LNCaP clone FGC (cell line): ENCODE data around the gene ACOT2.
"Not testable (repeated sequence)": the region's sequence is repeated elsewhere in the genome, so short reads cannot be mapped to it uniquely, and the experiment has no call there.

ENCODE experiments used
- DNase-seq: peaks from one replicate; pipeline ENCODE4 v3.0.0-alpha.2; 2011; ENCODE audit warnings: low read depth
- H3K4me3 ChIP-seq: 2 replicates; pipeline ENCODE4 v1.5.1; 2011; ENCODE audit warnings: mild to moderate bottlenecking, low read depth, low read length, control low read depth
- TF ChIP-seq, protein P1 (sequence below): IDR thresholded peaks from 2 replicates; pipeline ENCODE4 v1.5.1; 2012; ENCODE audit warnings: mild to moderate bottlenecking; ENCODE audit not compliant: control insufficient read depth, insufficient read depth; ENCODE audit errors: extremely low read depth

Gene ACOT2, protein sequence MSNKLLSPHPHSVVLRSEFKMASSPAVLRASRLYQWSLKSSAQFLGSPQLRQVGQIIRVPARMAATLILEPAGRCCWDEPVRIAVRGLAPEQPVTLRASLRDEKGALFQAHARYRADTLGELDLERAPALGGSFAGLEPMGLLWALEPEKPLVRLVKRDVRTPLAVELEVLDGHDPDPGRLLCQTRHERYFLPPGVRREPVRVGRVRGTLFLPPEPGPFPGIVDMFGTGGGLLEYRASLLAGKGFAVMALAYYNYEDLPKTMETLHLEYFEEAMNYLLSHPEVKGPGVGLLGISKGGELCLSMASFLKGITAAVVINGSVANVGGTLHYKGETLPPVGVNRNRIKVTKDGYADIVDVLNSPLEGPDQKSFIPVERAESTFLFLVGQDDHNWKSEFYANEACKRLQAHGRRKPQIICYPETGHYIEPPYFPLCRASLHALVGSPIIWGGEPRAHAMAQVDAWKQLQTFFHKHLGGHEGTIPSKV

DNA sequence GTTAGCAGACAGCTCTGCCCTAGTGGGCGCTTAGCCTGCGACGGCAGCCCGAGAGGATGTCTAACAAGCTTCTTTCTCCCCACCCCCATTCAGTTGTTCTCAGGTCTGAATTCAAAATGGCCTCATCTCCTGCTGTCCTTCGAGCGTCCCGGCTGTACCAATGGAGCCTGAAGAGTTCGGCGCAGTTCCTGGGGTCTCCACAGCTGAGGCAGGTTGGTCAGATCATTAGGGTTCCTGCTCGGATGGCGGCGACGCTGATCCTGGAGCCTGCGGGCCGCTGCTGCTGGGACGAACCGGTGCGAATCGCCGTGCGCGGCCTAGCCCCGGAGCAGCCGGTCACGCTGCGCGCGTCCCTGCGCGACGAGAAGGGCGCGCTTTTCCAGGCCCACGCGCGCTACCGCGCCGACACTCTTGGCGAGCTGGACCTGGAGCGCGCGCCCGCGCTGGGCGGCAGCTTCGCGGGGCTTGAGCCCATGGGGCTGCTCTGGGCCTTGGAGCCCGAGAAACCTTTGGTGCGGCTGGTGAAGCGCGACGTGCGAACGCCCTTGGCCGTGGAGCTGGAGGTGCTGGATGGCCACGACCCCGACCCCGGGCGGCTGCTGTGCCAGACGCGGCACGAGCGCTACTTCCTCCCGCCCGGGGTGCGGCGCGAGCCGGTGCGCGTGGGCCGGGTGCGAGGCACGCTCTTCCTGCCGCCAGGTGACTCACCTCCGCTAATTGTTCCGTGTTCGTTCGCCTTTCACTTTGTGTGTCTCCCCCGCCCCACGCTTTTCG, at the start of gene ACOT2:
Gene ACOT2, plus strand, starts transcription at position 29 of the 774 bp plus-strand sequence. Its CDS starts 28 bp downstream, at position 57.
- DNase-seq: peak; percentile 79
- TF ChIP-seq, protein P1, sequence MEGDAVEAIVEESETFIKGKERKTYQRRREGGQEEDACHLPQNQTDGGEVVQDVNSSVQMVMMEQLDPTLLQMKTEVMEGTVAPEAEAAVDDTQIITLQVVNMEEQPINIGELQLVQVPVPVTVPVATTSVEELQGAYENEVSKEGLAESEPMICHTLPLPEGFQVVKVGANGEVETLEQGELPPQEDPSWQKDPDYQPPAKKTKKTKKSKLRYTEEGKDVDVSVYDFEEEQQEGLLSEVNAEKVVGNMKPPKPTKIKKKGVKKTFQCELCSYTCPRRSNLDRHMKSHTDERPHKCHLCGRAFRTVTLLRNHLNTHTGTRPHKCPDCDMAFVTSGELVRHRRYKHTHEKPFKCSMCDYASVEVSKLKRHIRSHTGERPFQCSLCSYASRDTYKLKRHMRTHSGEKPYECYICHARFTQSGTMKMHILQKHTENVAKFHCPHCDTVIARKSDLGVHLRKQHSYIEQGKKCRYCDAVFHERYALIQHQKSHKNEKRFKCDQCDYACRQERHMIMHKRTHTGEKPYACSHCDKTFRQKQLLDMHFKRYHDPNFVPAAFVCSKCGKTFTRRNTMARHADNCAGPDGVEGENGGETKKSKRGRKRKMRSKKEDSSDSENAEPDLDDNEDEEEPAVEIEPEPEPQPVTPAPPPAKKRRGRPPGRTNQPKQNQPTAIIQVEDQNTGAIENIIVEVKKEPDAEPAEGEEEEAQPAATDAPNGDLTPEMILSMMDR: 0 out of 2 replicates have a peak, but pooled peaks have one; percentile 9
- peak within 1 kb of the TSS; percentile 59 for H3K4me3 ChIP-seq

DNA sequence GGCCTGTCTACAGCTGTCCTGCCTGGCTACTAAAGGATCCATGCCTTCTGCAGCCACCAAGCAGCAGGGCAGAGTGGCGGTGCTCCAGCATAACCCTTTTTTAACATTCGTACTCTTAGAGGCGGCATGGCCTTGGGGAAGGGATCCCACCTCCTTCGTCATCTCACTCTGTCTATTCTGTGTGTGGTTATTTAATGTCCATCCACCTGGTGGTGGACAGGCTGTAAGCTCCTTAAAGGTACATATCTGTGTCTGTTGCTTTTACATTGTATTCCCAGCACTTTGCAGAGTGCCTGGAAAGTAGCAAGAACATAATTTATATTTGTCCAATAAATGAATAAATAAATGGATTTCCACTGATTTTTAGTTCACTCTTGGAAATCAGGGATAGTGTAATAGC, 47.8 kb upstream of the ACOT2 start:
- TF ChIP-seq, protein P1: no peak
- no peak overlapping the region for H3K4me3 ChIP-seq
- no peak for DNase-seq

DNA sequence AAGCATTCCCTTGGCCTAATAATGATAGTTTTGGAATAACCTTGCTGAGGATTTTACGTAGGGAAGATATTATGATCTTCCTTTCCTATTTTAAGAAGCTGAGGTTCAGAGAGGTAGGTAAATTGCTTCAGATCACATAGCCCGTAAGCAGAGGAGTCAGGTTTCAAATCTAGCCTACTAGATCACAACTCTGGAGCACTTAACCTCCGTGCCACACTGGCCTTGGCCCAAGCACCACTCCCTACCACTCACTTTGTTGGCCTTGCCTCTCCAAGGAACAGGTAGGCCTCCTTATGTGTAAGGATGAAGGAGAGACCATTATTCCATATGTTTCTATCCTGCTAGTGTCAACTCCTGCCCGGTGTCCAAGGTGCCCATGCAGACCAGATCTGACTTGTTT, 44.5 kb upstream of the ACOT2 start:
- TF ChIP-seq, protein P1: no peak
- no peak for DNase-seq
- no peak overlapping the region for H3K4me3 ChIP-seq

DNA sequence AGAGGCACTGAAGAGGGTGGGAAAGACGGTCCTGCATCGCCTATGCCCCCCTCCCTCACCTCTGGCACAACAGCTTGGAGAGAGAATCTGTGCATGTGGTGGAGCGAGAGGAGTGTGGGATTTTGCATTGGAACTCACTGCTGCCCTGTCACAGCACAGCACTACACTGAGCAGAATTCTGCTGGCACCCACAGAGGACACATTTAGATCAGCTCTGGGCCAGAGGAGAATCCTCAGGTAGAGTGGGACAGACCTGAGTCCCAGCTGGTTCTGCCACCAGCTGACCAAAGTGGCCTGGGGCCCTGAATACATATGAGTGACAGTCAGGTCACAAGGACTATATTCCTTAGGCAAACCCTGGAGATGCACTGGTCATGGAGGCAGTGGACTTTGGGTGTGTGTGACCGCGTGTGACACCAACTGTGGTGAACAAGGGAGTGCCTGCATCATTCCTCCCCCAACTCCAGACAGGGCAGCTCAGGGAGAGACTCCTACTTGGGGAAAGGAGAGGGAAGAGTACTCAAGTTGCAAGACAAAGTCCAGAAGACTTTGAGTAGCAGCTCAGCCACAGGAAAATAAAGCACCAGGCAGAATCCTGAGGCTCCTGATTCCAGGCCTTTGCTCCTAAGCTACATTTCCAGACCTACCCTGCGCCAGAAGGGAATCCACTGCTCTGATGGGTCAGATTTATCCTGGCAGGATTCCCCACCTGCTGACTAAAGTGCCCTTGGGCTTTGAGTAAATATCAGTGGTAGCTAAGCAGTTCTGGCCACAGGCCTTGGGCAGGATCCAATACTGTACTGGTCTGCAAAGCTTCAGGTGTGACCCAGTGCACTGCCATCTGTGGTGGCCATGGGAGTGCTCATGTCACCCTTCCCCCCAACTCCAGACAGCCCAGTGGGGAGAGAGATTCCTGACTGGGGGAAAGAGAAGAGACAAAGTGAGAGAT, 42.7 kb upstream of the ACOT2 start:
- DNase-seq: peak; percentile 84
- H3K4me3 ChIP-seq: no peak overlapping the region
- TF ChIP-seq, protein P1: no peak

DNA sequence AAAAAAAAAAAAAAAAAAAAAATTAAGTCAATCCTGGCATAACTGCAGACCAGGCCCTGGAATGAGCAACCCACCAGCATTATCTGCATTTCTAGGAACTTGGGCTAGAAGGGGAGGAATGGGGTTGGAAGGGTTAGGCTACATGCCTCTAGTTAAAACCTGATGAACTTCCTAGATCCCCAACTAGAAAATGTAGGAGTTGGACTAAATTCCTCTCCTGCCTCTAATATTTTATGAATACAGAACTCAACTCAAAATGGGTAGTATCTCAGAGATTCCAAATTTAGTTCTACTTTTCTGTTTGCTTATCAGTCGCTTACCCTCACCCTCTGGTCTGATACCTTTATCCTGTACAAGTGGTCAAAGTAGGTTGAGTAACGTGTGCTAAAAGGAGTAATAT, 39.7 kb upstream of the ACOT2 start:
- DNase-seq, H3K4me3 ChIP-seq: not testable (repeated sequence)

DNA sequence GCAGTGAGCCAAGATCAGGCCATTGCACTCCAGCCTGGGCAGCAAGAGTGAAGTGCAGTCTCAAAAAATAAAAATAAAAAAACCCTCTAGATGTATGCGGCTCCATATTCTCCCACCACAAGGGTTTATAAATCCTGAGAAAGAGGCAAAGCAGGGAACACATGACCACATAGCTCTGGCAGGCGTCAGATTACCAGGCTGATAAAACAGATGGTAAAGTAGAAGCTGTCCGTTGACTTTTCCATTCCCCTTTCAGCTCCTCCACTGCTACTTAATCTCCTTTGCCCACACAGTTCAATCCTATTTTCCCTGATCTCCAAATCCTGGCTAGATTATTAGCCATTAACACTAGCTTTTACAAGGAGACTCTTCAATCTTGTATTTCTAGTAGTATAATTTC, 37.0 kb upstream of the ACOT2 start:
- DNase-seq, H3K4me3 ChIP-seq: not testable (repeated sequence)

DNA sequence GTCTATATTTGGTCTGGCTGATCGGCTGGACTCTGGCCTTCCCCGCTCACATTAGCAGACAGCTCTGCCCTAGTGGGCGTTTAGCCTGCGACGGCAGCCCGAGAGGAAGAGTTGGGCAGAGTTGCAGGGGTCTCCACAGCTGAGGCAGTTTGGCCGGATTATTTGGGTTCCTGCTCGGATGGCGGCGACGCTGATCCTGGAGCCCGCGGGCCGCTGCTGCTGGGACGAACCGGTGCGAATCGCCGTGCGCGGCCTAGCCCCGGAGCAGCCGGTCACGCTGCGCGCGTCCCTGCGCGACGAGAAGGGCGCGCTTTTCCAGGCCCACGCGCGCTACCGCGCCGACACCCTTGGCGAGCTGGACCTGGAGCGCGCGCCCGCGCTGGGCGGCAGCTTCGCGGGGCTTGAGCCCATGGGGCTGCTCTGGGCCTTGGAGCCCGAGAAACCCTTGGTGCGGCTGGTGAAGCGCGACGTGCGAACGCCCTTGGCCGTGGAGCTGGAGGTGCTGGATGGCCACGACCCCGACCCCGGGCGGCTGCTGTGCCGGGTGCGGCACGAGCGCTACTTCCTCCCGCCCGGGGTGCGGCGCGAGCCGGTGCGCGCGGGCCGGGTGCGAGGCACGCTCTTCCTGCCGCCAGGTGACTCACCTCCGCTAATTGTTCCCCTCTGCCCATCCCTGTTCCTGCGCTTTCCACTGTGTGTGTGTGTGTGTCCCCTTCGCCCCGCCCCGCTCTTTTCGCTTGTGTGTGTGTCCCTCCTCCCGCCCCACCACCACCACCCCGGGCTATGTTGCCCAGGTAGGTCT, 31.6 kb upstream of the ACOT2 start:
- not testable (repeated sequence) for H3K4me3 ChIP-seq, DNase-seq
